ENCODE data around the gene ERVK3-1. TPM values are rescaled to one million over a fixed set of nuclear protein-coding genes. Genes with fewer than 3 reads are reported as not detected.

ERVK3-1 gene
- total RNA-seq, 1 donor = 29.3 TPM

- H3K79me2 ChIP-seq (ENCODE audit: insufficient read depth, low read length) = no peaks in the 10 kb centered on the region
- TF ChIP-seq, protein P1, sequence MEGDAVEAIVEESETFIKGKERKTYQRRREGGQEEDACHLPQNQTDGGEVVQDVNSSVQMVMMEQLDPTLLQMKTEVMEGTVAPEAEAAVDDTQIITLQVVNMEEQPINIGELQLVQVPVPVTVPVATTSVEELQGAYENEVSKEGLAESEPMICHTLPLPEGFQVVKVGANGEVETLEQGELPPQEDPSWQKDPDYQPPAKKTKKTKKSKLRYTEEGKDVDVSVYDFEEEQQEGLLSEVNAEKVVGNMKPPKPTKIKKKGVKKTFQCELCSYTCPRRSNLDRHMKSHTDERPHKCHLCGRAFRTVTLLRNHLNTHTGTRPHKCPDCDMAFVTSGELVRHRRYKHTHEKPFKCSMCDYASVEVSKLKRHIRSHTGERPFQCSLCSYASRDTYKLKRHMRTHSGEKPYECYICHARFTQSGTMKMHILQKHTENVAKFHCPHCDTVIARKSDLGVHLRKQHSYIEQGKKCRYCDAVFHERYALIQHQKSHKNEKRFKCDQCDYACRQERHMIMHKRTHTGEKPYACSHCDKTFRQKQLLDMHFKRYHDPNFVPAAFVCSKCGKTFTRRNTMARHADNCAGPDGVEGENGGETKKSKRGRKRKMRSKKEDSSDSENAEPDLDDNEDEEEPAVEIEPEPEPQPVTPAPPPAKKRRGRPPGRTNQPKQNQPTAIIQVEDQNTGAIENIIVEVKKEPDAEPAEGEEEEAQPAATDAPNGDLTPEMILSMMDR (IDR thresholded peaks at IDR 0.05; ENCODE audit: extremely low read depth, low read depth, low read length) = no peak
Measured at GRCh38 chr19:58351990-58352755, 47.0 kb downstream of the ERVK3-1 start.

GRCh38 chr19:58352760-58353671 is 47.8 kb downstream of the ERVK3-1 start, which contains the start of gene A1BG:
Gene A1BG, minus strand, starts transcription at chr19:58353492. Its CDS starts 55 bp downstream, at chr19:58353437.
- Histone ChIP-seq H3K79me2 (ENCODE audit: insufficient read depth, low read length) (no peaks in the 10 kb centered on the region), H3K36me3 (ENCODE audit: insufficient read depth, low read length) (no peaks in the 10 kb centered on the region), H3K27ac (ENCODE audit: low read depth, low read length) (no peak within 1 kb of the TSS), H3K27me3 (ENCODE audit: insufficient read depth, low read length) (peaks cover 31% of the 10 kb centered on the region), H2AFZ (ENCODE audit: low read length) (no peak within 1 kb of the TSS), H4K20me1 (ENCODE audit: insufficient read depth, low read length) (no peaks in the 10 kb centered on the region), H3K9me3 (ENCODE audit: low read depth, low read length) (no peaks in the 10 kb centered on the region), H3K4me3 (ENCODE audit: insufficient read depth, low read length) (no peak within 1 kb of the TSS), H3K4me1 (ENCODE audit: insufficient read depth, low read length) (no peaks in the 10 kb centered on the region), H3K4me2 (ENCODE audit: insufficient read depth, low read length) (no peak within 1 kb of the TSS)
- TF ChIP-seq, protein P1 (IDR thresholded peaks at IDR 0.05; ENCODE audit: extremely low read depth, low read depth, low read length) = no peak
- peak; percentile 62 for DNase-seq (ENCODE audit: insufficient read length, low spot score, missing footprints)

More at GRCh38 chr19:58351990-58352755, 47.0 kb downstream of the ERVK3-1 start:
- Histone ChIP-seq H2AFZ (ENCODE audit: low read length) (no peak overlapping the region), H3K9me3 (ENCODE audit: low read depth, low read length) (no peaks in the 10 kb centered on the region), H3K27me3 (ENCODE audit: insufficient read depth, low read length) (peaks cover 30% of the 10 kb centered on the region), H3K4me2 (ENCODE audit: insufficient read depth, low read length) (no peak overlapping the region), H3K4me3 (ENCODE audit: insufficient read depth, low read length) (no peak overlapping the region), H3K4me1 (ENCODE audit: insufficient read depth, low read length) (no peaks in the 10 kb centered on the region), H4K20me1 (ENCODE audit: insufficient read depth, low read length) (no peaks in the 10 kb centered on the region), H3K36me3 (ENCODE audit: insufficient read depth, low read length) (no peaks in the 10 kb centered on the region), H3K27ac (ENCODE audit: low read depth, low read length) (no peak overlapping the region)
- peak; percentile 81 for DNase-seq (ENCODE audit: insufficient read length, low spot score, missing footprints)

DNA sequence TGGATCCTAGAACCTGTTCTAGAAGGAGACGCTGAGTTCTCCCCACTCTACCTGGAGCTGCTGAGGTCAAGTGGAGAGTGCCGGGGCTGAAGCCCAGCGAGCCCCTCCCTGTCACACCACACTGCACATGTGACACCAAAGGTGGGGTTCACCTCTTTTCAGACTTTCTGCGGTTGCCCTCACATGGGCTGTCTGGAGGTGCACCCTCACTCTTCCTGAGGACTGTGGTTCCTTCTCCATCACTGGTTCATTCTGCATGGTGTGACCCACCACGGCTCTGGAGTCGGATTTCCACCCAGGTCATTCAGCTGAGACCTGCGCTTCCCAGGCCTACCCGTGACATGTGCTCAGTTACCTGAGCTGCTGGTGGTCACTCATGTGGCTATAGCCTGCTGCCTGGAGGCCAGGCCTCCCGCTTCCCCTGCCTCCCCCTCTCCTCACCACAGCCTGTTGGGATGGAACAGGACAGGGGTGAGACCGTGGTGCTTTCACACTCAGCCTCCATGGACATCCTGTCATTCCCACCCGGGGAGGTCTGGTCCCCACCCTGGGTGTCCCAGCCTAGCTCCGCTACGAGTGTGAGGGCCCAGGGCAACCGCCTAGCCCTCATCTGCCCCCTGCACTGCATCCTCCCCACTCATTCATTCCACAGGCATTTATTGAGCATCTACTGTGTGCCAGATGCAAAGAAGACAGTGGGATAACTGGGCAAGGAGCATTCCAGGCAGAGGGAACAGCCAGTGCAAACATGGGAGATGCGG is 48.7 kb downstream of the ERVK3-1 start:
- DNase-seq (ENCODE audit: insufficient read length, low spot score, missing footprints) = peak; percentile 69
- no peaks in the 10 kb centered on the region for H4K20me1 ChIP-seq (ENCODE audit: insufficient read depth, low read length)
- no peaks in the 10 kb centered on the region for H3K9me3 ChIP-seq (ENCODE audit: low read depth, low read length)
- H2AFZ ChIP-seq (ENCODE audit: low read length) = no peak overlapping the region
- H3K4me1 ChIP-seq (ENCODE audit: insufficient read depth, low read length) = no peaks in the 10 kb centered on the region
- no peak overlapping the region for H3K4me3 ChIP-seq (ENCODE audit: insufficient read depth, low read length)
- TF ChIP-seq, protein P1 (IDR thresholded peaks at IDR 0.05; ENCODE audit: extremely low read depth, low read depth, low read length) = no peak
- peaks cover 27% of the 10 kb centered on the region for H3K27me3 ChIP-seq (ENCODE audit: insufficient read depth, low read length)
- H3K27ac ChIP-seq (ENCODE audit: low read depth, low read length) = no peak overlapping the region
- no peaks in the 10 kb centered on the region for H3K36me3 ChIP-seq (ENCODE audit: insufficient read depth, low read length)
- H3K79me2 ChIP-seq (ENCODE audit: insufficient read depth, low read length) = no peaks in the 10 kb centered on the region
- no peak overlapping the region for H3K4me2 ChIP-seq (ENCODE audit: insufficient read depth, low read length)

All from osteoblast (primary cell).